Body of pancreas (tissue), 4 donors: ENCODE results near the gene WDR81.

Experiments
- POLR2A ChIP-seq, 3 donors: fragments of 450-650 bp; IDR thresholded peaks; one replicate each; pipeline ENCODE4 v1.6.1; 2016; ENCODE audit warnings: antibody characterized with exemption in 3 of 3, mild to moderate bottlenecking in 2 of 3
- TF ChIP-seq, protein P1 (sequence below), 7 experiments: fragments of 450-650 bp in 4 of 7; fragments of 200-600 bp in 3 of 7; sonication (generic) in 3 of 7; IDR thresholded peaks; one replicate each; pipeline ENCODE4 v1.5.1; 2016 to 2019; ENCODE audit warnings: antibody characterized with exemption in 7 of 7

DNA sequence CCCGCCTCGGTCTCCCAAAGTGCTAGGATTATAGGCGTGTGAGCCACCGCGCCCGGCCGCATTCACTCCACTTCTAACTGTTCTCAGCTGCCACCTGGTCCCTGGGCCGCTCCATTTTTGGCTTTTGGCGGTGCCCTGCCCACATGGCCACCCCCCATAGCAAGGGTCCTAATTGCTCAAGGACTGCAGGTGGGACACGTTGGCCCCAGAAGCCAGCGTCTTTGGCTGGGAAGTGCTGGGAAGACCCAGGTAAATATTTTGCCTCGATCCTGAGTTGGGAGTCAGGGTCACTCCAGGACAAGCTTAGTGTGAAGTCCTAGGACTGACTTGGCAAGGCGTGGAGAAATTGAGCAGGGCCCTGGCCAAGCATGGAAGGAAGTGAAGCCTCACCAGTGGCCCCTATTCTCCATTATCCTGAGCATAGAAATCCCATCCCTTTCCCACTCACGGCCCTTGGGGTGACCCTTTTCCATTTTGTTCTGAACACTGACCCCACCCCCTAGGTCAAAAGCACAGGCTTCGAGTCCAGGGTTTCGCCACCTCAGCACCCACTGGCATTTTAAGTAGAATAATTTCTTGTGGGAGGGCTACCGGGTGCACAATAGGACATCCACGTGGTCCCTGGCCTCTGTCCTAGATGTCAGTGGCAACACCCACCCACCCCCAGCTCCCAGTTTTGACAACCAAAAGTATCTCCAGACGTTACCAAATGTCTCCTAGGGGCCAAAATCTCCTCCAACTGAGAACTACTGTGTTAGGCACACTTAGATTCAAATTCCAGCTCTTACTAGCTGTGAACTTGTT, 5.9 kb upstream of the WDR81 start:
- TF ChIP-seq, protein P1, sequence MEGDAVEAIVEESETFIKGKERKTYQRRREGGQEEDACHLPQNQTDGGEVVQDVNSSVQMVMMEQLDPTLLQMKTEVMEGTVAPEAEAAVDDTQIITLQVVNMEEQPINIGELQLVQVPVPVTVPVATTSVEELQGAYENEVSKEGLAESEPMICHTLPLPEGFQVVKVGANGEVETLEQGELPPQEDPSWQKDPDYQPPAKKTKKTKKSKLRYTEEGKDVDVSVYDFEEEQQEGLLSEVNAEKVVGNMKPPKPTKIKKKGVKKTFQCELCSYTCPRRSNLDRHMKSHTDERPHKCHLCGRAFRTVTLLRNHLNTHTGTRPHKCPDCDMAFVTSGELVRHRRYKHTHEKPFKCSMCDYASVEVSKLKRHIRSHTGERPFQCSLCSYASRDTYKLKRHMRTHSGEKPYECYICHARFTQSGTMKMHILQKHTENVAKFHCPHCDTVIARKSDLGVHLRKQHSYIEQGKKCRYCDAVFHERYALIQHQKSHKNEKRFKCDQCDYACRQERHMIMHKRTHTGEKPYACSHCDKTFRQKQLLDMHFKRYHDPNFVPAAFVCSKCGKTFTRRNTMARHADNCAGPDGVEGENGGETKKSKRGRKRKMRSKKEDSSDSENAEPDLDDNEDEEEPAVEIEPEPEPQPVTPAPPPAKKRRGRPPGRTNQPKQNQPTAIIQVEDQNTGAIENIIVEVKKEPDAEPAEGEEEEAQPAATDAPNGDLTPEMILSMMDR (IDR thresholded peaks at IDR 0.05), result no peak
- no peak for TF ChIP-seq POLR2A (IDR thresholded peaks at IDR 0.05)
